HK-2 (cell line): Measurements from ENCODE around the gene RUNX1.

Source experiments
- DNase-seq: peaks from one replicate; pipeline ENCODE4 v3.0.0-alpha.2; 2018; ENCODE audit not compliant: unreplicated experiment

The RUNX1 gene

DNA sequence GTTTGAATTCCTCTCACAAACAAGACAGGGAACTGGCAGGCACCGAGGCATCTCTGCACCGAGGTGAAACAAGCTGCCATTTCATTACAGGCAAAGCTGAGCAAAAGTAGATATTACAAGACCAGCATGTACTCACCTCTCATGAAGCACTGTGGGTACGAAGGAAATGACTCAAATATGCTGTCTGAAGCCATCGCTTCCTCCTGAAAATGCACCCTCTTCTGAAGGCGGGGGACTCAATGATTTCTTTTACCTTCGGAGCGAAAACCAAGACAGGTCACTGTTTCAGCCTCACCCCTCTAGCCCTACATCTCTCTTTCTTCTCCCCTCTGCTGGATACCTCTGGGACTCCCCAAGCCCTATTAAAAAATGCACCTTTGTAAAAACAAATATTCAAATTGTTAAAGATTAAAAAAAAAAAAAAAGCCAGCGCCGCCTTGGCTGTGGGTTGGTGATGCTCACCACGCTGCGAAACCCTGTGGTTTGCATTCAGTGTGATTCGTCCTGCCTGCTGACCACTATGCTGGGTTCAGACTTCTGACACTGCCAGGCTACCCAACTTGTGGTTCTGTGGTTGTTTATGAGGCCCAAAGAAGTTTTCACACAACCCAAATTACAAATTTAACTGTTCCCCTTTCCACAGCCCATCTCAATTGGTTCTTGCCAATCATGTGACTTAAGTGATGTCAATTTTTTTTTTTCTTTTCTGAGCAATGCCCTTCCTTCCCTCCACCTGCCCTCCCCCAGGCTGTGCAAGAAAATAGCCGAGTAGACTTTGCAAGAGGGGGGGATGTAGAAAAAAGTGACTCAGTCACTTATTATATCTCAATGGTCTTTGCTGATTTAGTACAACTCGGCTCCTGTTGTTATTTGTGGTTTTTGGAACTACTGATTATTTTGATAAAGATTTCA is at the start of gene RUNX1:
RUNX1 (minus strand) TSS at position 597 of the 912 bp plus-strand sequence.
- DNase-seq = peak; percentile 62

DNA sequence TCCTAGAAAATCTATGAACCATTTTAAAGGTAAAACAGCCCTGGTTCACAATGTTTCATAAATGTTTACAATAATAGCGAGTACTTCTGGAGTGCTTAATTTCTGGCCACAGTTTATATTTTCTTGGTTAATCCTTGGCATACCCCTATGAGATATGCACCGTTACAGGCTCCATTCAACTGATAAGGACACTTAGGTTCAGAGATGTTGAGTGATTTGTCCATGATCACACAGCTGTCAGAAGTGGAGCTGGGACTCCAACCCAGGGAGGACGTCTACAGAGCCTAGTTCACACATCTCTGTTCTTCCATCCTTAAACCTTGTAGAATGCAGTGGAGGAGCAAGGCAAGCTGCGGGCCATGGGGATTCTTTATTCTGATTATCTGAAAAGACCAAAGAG is 48.4 kb upstream of the RUNX1 start:
- no peak for DNase-seq

DNA sequence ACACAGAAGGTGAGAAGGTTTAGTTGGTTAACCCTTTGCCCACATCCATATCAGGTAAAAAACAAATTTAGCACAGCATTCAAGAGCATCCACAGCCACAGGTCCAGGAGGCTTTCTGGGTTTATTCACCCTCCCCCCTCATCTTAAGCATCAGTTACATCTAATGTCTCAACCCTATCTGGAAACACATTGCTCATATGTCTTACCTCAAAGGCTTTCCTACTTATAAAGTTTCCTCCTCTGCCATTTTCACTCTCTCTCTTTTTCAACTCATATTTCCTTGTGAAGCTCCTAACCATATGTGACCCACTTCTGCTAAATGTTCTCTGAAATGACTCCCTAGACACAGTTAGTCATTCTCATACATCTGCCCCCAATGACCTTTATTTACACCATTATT is 47.9 kb upstream of the RUNX1 start:
- DNase-seq = no peak

DNA sequence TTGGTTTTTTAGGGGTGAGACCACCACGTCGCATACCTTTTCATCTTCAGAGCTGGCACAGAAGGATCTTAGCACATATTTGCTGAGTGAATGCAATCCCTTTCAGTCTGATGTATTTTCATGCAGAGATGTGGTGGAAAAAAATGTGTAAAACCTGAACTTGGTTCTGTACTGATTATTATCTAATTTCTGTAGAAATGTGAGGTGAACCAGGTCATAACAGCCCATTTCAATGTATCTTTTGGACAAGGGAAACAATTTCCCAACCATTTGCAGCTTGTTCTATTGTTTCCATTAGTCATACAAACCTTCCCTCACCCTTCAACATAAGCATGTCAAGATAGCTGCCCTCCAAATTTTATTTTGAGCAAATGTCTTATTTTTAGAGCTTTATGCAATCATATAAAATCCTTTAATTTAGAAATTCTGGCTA is 46.8 kb upstream of the RUNX1 start:
- no peak for DNase-seq

DNA sequence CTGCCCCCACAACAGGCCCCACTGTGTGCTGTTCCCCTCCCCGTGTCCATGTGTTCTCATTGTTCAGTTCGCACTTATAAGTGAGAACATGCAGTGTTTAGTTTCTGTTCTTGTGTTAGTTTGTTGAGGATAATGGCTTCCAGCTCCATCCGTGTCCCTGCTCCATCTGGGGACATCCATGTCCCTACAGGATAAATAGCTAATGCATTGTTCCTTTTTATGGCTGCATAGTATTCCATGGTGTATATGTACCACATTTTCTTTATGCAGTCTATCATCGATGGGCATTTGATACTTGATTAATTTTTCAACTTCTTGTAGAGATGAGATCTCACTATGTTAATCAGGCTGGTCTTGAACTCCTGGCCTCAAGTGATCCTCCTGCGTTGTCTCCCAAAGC is 44.4 kb upstream of the RUNX1 start:
- DNase-seq = no peak

DNA sequence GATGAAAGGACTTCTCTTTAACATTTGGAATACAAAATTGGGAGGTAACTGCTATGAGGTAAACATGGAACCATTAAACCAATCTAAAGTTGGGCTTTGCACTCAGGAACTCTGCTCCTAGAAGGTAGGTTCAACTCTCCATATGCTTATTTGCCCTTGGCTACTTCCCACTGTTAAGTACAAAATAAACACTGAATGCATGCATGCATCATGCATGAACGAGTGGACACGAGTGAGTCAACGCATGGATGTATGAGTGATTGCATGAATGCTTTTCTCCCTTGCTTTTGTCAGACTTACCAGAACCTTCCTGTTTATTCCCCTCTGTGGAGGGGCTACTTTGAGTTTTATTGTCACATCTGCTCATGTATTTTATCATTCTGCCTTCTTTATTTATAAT is 42.4 kb upstream of the RUNX1 start:
- DNase-seq = no peak

DNA sequence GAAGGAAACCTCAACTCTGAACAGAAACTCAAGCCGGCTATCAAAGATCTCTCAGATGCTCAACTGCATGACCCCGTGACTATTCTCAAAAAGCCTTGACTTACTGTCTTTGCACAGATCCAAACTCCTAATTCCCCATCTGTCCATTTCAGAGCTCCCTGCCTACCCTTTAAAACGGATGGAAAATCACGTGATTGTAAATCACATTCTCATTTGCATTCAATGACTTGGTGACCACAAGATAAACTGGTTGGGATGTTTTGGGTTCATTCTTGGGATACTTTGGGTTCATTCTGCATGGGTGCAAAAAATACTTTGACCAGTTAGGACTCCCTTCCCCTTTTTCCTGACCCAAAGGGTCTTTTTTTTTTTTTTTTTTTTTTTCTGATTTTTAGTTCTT is 41.3 kb upstream of the RUNX1 start:
- no peak for DNase-seq

DNA sequence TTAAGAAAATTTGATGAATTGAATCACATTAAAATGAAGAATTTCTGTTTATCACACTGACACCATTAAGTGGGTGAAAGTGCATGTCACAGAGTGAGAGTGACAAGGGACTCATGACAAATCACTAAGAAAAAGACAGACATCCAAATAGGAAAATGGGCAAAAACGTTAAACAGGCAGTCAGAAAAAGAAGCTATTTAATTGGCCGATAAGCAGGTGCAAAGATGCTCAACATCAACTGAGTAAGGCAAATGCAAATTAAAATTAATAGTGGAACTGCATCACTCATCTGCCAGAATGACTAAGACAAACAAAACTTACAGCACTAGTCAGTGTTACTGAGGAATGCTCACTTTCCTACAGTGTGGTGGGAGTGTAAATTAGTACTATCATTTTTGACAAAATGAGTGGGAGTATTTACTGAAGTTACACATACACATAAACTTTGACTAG is 39.2 kb upstream of the RUNX1 start:
- DNase-seq = no peak

DNA sequence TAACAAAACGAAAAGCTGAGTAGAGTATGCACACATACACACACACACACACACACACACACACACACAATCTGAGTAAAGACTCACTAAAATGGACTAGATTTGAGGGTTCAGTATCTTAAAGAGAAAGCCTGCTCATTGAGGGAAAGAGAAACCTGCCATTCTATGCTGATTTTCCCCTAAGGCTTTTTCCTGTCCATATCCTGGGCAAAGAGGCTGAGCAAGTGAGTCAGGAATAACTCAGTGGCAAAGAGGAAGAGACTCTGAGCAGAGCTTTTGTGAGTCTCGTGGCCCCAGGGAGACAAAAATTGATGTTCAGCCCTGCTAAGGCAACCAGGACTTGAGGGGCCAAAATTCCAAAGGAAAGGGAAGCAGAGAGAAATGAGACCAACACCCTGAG is 37.3 kb upstream of the RUNX1 start:
- DNase-seq = no peak

DNA sequence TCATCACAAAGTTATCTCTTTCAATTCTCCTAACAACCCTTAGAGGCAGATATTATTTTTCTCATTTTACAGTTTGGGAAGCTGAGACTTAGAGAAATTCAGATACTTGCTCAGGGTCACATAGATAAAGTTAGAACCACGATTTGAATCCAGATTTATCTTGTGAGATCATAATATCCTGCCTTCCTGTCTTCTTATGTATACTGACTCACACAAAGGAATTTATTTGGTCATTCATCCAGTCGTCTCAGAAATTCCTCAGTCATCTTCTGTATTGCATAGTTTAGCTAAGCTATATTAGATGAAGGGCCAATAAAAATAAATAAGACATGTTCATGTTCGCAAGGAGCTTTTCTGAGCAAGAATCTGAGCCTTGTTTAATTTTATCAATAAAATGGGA is 35.8 kb upstream of the RUNX1 start:
- no peak for DNase-seq

DNA sequence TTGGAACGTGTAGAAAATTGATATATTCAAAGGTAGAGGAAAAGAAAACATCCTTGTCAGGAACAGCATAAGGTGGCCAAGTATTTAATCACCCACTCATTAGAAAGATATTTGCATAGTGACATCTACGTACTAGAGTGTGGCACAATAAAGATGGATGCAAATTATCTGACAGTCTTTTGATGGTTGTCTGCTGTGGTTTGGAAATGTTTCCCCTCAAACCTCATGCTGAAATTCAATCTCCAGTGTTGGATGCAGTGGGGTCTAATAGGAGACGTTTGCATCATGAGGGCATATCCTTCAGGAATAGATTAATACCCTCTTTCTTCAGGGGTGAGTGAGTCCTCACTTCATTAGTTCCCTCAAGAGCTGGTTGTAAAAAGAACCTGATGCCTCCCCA is 34.1 kb upstream of the RUNX1 start:
- no peak for DNase-seq

DNA sequence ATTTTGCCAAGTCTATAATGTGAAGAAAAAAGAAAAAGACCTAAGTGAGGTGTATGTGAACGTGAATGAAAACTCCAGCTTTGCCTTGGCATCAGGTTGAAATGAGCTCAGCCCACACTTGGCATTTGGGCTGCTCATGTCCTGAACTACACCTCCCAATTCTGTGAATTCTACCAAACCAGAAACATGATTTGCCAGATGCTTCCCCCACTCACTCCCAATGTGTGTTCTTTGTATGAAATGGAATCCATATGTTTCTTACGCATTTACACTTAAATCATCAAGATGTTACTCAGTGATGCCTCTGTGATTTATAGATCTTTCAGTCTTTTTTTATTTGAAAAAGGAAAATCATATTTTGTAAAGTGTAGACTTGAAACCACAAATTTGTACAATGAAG is 32.8 kb upstream of the RUNX1 start:
- no peak for DNase-seq

DNA sequence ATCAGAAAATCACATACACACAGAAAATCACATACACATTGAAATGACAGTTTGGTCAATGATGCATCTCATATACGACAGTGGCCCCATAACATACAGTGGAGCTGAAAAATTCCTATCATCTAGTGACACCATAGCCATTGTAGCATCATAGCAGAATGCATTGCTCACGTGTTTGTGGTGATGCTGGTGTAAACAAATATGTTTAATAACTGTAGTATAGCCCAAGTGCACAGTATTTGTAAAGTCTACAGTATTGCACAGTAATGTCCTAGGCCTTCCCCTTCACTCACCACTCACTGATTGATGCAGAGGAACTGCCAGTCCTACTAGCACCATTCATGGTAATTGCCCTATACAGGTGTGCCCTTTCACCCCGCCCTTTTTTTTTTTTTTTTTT is 30.1 kb upstream of the RUNX1 start:
- no peak for DNase-seq

DNA sequence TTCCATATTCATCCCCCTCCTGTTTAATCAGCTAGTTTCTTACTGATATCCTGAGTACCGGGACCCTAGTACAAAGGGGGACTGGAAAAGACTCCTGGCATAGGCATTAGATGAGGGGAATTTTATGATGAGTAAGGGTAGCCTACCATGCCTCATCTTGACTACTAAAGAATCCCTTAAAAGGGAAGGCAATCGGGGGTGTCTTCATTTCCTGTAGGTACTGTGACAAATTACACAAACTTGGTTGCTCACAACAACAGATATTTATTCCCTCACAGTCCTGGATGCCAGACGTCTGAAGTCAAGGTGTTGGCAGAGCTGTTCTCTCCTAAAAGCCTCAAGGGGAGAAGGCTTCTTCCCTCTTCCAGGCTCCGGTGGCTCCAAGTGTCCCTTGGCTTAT is 28.9 kb upstream of the RUNX1 start:
- no peak for DNase-seq

DNA sequence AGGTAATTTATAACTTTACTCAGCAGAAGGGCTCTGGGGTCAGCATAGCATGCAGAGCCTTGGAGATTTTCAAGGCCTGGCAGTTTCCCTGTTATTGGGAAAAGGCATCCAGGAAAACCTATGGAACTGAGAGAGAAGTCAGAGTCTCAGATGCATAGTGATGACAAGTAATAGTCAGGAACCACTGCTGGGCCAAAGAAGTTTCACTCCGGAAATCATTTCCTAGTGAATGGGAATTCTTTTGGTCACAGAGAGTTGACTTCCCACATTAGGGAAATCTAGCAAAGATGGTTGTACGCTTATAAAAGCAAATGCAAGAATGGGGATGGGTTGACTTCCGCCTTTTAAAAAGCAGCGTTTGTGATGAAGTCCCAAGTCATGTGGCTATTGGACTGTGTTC is 28.4 kb upstream of the RUNX1 start:
- DNase-seq = no peak

DNA sequence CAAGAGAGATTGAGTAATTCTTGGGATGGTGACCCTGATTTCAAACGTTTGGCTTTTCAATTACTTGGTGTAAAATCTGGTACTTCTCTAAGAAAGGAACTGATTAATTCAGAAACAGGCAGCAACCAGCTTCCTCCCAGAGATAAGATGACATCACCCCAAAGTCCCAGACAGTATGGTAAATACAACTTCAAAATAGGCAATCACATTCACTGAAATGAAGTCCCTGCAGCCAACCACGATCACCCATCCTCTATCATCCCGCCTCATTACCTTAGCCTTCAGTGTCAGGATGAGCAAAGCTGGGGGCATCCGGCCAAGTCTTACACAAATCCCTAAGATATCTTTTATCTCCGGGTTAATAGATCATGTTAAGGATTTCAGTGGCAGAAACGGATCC is 26.4 kb upstream of the RUNX1 start:
- peak; percentile 20 for DNase-seq

DNA sequence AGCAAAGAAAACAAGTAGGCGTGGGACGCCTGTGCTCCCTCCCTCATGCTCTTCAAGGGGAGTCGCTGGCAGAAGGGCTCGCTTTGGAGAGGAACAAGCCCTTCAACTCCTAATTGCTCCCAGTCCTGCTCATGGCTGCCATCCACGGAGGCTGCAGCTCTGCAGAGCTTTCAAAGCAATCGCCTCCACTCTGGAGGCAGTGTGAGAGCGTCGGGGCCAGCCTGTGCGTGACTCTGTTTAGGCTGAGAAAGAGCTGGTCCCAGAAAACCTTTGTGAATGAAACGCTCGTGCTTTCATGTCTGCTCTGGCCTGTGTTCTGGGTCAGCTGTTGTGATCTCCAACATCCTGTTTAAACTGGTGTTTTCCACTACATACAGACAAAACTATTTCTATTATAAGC is 23.9 kb upstream of the RUNX1 start:
- DNase-seq = no peak

DNA sequence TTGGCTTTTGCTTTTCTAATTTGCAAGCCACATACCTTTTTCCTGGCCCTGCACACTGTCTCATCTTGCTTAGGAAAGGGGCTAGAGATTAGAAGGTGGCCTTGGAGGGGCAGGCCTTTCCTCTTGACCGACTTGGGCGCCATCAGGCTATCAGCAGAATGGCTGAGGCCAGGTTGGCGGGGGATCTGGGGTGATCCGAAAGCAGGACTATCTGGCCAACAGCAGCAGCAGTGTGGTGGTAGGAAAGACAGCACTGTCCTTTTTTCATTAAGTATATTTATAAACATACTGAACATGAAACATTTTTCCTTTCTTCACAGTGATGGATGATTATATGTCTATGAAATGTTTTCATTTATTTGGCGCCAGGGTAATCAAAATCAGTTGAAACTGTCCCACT is 23.5 kb upstream of the RUNX1 start:
- DNase-seq = no peak

DNA sequence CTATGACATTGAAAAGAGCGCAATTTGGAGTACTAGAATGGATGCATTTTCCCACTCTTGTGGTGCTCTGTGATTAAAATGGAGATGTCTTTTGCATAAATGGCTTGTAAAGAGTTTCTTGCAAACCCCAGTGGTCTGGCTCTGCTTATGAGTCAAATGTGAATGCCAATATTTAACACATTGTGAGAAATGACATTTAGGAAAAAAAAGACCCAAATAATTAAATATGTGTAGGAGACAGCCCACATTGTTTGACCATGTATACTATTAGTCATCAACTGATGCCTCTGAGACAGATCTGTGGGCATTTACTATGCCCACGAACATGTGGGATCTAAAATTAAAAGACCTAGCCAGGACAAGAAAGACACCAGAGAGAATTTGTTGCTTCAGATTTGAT is 22.2 kb upstream of the RUNX1 start:
- no peak for DNase-seq

DNA sequence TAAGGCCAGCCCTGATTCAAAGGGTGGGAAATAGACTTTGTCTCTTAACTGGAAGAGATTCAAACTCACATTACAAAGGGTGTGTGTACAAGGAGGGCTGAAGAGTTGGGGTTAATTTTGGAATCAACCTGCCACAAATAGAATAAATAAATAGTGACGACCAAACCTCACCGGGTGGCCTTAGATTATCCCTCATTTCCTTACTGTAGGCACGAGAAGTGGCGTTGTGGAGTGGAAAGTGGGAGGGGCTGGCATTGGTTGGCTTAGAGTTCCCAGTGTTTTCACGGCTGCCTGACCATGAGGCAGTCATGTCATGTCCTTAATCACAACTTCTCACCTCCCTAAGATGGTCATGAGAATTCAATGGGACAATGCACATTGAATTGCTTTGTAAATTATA is 21.3 kb upstream of the RUNX1 start:
- DNase-seq = no peak

DNA sequence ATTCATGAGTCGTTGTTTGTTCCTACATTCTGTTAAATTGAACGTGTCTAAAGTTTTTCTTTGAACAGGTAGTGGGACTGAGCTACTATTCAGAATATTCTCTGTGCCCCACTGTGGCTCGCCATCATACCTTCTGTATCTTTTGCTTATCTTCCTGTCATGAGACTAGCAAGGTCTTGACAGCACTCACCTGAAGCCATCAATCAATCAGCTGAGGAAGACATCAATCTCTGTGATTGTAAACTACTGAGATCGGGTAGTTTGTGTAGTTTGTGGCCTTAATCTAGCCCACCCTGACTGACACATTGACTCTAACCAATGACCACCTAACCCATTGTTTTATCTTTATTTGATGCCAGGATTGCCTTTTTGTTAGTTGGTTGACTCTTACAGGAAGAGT is 17.7 kb upstream of the RUNX1 start:
- DNase-seq = no peak

DNA sequence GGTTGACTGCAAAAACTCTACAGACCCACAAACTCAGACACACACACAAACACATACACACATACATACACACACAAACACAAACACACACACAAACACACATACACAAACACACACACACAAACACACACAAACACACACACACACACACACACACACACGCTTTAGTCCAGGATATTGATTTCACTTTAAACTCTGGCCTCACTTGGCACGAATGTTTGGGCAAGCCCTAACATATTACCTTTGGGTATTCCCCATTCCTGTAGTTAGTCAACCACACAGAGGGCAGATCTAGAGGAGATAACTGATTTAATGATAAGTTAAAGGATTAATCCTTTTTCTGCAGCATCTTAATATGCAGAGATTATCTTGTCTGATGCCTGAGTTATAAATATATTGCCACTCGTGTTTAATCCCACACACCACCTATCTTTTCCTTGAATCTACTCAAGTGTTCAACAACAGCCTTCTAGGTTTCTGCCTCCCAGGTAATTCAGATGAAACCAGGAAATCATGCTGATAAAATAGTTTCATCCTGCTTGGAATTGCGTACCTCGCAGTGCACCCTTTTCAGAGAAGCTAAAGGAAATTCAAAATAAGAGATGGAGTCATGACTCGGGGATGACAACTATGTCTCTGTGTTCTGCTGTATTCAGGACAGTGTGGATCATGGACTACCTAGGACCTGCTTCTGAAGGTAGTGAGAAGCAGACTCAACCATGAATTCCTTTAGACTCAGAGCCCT is 14.5 kb upstream of the RUNX1 start:
- no peak for DNase-seq

DNA sequence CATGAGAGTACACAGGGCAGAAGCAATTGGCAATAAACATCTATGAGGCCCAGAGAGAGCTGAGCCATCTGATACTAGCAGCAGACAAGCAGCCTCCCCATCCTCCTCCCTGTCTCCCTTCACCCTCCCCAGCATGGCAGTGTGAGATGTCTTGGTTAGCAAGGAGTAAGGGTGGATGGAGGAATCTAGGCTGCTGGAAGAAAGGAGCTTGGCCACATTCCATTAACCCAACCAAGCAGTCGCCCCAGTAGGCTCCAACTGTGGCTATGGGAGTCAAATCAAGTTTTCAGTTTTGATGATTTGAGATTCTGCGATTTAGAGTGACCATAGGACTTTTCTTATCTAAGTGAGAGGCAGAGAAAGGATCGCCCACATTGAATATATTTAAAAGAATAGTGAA is 12.9 kb upstream of the RUNX1 start:
- no peak for DNase-seq
